ENCODE data around the gene PON2. TPM values are rescaled to one million over a fixed set of nuclear protein-coding genes. Genes with fewer than 3 reads are reported as not detected.

Gene PON2
- total RNA-seq, 4 donors from 2014 or later = 76.7 to 96.9 (median 94.2) TPM

DNA sequence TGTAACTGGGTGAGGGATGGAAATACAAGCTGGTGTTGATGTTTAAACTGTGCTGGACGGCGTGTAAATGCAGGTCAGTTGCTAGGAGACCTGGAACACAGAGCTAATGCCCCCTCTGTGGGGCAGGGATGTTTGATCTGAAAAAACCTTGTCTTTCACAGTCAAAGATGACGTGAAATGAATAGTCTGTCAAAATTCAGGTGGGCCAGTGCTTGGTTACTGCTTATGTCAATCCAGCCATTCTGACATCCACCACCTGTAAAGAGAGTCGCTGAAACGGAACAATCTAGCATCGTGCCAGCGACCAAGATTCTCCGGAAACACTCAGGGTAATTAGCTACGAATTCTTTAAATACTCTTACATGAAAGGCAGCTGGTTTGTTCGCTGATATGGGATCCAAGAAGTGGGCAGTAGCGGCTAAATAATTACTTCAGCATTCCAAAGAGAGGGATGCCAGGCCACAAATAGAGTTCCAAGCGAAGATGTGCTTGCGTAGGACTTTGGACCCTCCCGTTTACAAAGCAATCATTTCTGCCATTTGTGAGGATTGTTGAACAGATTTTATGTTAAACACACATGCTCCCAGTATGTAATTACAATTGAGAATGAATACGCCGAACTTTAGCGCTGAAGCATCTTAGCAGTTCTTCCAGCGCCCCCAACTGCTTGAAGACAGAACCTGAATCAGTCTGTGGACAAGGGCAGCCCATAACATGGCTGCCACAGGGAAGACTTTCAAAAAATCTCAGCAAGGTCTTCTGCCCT lies 43.6 kb upstream of the PON2 start:
- Histone ChIP-seq H3K27ac (no peak overlapping the region), H3K27me3 (no peaks in the 10 kb centered on the region), H3K4me1 (peaks cover 0 to 5% of the 10 kb centered on the region in 2 donors), H3K36me3 (no peaks in the 10 kb centered on the region), H3K9me3 (no peaks in the 10 kb centered on the region), H3K4me3 (replicated peaks in 1 of 3) (no peak overlapping the region)
- DNase-seq = peak in 1 of 2 donors; percentile 6
- 34 to 39% methylated on average over 18 of the region's 18 CpGs for WGBS, 2 donors
- TF ChIP-seq POLR2A (IDR thresholded peaks at IDR 0.05) = no peak
- intact Hi-C loops (cut with DNase I) = no loop called here

- Histone ChIP-seq H3K27me3 (no peaks in the 10 kb centered on the region), H3K36me3 (no peaks in the 10 kb centered on the region), H3K9me3 (no peaks in the 10 kb centered on the region), H3K4me3 (replicated peaks in 1 of 3) (no peak overlapping the region), H3K4me1 (peaks cover 5 to 7% of the 10 kb centered on the region in 2 donors), H3K27ac (no peak overlapping the region)
- intact Hi-C loops (cut with DNase I) = no loop called here
- no peak for TF ChIP-seq POLR2A (IDR thresholded peaks at IDR 0.05)
- TF ChIP-seq, protein P1, sequence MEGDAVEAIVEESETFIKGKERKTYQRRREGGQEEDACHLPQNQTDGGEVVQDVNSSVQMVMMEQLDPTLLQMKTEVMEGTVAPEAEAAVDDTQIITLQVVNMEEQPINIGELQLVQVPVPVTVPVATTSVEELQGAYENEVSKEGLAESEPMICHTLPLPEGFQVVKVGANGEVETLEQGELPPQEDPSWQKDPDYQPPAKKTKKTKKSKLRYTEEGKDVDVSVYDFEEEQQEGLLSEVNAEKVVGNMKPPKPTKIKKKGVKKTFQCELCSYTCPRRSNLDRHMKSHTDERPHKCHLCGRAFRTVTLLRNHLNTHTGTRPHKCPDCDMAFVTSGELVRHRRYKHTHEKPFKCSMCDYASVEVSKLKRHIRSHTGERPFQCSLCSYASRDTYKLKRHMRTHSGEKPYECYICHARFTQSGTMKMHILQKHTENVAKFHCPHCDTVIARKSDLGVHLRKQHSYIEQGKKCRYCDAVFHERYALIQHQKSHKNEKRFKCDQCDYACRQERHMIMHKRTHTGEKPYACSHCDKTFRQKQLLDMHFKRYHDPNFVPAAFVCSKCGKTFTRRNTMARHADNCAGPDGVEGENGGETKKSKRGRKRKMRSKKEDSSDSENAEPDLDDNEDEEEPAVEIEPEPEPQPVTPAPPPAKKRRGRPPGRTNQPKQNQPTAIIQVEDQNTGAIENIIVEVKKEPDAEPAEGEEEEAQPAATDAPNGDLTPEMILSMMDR (IDR thresholded peaks at IDR 0.05) = peak; percentile 19 to 79 (median 68)
- DNase-seq = peak; percentile 70 to 76
- WGBS, 2 donors = 9 to 10% methylated on average over 11 of the region's 11 CpGs
Observed at GRCh38 chr7:95476904-95477594, 42.2 kb upstream of the PON2 start.

GRCh38 chr7:95476072-95476847 lies 41.4 kb upstream of the PON2 start:
- no peak for TF ChIP-seq POLR2A (IDR thresholded peaks at IDR 0.05)
- TF ChIP-seq, protein P1 (IDR thresholded peaks at IDR 0.05) = no peak
- Histone ChIP-seq H3K27ac (no peak overlapping the region), H3K4me1 (peaks cover 5 to 7% of the 10 kb centered on the region in 2 donors), H3K27me3 (no peaks in the 10 kb centered on the region), H3K36me3 (no peaks in the 10 kb centered on the region), H3K9me3 (no peaks in the 10 kb centered on the region), H3K4me3 (replicated peaks in 1 of 3) (no peak overlapping the region)
- intact Hi-C loops (cut with DNase I) = no loop called here
- DNase-seq = no peak
- WGBS, 2 donors = 89 to 92% methylated on average over 9 of the region's 9 CpGs

DNA sequence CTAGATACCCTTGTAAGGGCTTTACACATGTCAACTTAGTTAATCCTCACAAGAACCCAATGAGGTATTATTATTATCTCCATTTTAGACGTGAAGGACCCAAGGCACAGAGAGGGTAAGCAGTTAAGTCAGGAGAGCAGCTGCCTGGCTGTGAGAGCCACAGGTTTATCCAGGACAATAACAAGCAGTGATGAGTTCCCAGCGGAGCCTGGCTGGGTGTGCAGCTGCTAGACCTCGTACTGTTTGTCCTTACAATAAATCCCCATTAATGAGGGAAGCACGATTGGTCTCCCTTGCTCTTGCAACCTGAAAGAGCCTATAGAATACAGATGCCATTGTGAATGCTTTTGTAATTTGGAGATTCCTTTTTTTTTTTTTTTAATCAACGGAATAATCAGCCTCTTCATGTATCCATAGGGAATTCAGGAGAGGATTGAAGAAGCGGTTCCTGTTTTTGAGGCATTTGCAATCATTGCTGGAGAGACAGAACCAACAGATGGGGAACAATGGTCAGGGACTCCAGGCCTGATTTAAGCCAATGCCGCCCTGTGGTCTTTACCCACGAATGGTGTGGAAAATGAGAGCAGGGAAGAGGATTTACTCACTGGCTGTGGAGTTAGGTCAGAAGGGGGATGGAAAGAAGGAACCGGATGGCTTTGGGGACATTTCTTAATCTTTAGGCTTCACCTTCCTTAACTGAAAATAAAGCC lies 38.6 kb upstream of the PON2 start:
- Histone ChIP-seq H3K4me1 (peaks cover 2 to 7% of the 10 kb centered on the region in 2 donors), H3K36me3 (no peaks in the 10 kb centered on the region), H3K4me3 (replicated peaks in 1 of 3) (no peak overlapping the region), H3K27ac (no peak overlapping the region), H3K27me3 (no peaks in the 10 kb centered on the region), H3K9me3 (no peaks in the 10 kb centered on the region)
- no peak for DNase-seq
- intact Hi-C loops (cut with DNase I) = no loop called here
- 91% methylated on average over 9 of the region's 9 CpGs for WGBS, 2 donors
- TF ChIP-seq POLR2A (IDR thresholded peaks at IDR 0.05) = no peak
- TF ChIP-seq, protein P1 (IDR thresholded peaks at IDR 0.05) = no peak

DNA sequence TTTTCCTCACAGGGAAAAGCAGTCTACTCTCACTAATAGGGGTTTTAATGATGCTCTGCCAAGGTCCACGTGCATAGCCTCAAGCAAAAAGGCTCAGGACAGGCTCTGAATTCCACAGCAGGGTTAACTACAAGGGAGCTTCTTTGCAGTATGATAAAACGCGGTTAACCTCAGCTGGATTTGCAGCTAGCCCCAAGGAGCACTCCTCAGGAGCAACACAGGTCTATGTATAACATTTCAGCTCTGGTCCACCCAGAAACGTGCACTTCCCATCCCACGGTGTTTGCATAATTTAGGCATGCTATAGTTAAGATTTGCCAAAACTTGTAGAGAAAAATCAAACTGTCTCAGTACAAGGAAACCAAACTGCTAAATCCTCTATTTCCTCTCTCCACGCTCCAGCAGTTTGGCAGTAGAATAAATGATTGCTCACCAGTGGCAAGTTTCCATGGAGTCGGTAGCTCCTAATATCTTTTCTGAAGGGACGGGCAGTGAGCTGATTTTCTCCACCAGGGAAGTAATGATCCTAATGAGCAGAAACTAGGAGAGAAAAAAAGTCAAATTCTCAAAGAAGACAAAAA lies 37.8 kb upstream of the PON2 start:
- Histone ChIP-seq H3K4me3 (replicated peaks in 1 of 3) (no peak overlapping the region), H3K27me3 (no peaks in the 10 kb centered on the region), H3K9me3 (no peaks in the 10 kb centered on the region), H3K36me3 (no peaks in the 10 kb centered on the region), H3K4me1 (peaks cover 0 to 7% of the 10 kb centered on the region in 2 donors), H3K27ac (no peak overlapping the region)
- intact Hi-C loops (cut with DNase I) = no loop called here
- TF ChIP-seq POLR2A (IDR thresholded peaks at IDR 0.05) = no peak
- TF ChIP-seq, protein P1 (IDR thresholded peaks at IDR 0.05) = no peak
- DNase-seq = peak; percentile 14 to 35
- 16 to 36% methylated on average over 8 of the region's 8 CpGs for WGBS, 2 donors
